Measurements from ENCODE around the gene USHBP1.

DNA sequence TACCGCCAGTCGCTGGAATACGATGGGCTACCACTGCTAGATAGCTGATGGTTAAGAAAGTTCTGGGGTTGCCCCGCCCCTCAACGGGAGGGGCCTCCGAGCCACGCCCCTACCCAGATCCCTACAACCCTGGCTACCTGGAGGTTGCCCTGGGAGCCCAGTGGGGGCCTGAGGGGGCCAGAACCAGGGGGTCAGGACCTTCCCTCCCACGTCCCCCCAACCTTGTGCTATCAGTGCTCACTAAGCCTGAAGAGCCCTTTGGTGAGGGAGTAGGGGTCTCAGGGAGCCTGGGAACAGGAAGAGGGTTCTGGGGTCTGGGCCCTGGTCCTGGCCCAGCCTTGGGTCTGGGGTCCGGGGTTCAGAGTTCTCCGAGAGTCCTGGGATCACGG is 29.6 kb downstream of the USHBP1 start:
- TF ChIP-seq, protein P1, sequence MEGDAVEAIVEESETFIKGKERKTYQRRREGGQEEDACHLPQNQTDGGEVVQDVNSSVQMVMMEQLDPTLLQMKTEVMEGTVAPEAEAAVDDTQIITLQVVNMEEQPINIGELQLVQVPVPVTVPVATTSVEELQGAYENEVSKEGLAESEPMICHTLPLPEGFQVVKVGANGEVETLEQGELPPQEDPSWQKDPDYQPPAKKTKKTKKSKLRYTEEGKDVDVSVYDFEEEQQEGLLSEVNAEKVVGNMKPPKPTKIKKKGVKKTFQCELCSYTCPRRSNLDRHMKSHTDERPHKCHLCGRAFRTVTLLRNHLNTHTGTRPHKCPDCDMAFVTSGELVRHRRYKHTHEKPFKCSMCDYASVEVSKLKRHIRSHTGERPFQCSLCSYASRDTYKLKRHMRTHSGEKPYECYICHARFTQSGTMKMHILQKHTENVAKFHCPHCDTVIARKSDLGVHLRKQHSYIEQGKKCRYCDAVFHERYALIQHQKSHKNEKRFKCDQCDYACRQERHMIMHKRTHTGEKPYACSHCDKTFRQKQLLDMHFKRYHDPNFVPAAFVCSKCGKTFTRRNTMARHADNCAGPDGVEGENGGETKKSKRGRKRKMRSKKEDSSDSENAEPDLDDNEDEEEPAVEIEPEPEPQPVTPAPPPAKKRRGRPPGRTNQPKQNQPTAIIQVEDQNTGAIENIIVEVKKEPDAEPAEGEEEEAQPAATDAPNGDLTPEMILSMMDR (IDR thresholded peaks at IDR 0.05; ENCODE audit: insufficient read depth, low read length, poor library complexity, severe bottlenecking): no peak
- TF ChIP-seq EZH2phosphoT487 (conservative IDR thresholded peaks at IDR 0.05; ENCODE audit: low read length): no peak
